ENCODE results near the gene NCBP3.
"Not testable (repeated sequence)": the region's sequence is repeated elsewhere in the genome, so short reads cannot be mapped to it uniquely, and the experiment has no call there.

The NCBP3 gene

GRCh38 chr17:3846437-3847164 lies 555 bp upstream of the NCBP3 start:
- DNase-seq = no peak

DNA sequence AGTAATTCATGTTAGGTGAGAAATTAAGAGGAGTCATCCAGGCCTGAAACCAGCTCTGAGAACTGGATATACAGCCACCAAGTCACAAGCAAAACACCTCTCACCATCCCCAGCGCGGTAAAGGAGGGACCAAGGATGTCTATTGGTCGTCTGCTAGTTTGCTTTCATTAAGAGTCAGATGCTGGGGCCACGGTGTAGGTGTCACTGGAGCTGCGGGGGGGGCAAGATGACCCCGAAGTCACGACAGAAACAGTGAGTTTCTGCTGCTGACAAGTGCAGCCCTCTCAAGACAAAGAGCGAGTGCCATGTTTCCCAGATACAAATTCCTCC lies 790 bp downstream of the NCBP3 start:
- no peak for DNase-seq

DNA sequence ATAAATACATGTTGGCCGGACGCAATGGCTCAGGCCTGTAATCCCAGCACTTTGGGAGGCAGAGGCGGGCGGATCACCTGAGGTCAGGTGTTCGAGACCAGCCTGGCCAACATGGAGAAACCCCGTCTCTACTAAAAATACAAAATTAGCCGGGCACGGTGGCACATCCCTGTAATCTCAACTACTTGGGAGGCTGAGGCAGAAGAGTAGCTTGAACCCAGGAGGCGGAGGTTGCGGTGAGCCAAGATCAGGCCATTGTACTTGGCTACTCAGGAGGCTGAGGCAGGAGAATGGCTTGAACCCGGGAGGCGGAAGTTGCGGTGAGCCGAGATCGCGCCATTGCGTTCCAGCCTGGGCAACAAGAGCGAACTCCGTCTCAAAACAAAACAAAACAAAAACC lies 1.5 kb downstream of the NCBP3 start:
- not testable (repeated sequence) for DNase-seq

- no peak for DNase-seq
These were observed 2.0 kb downstream of the NCBP3 start for GRCh38 chr17:3843935-3844516.

- no peak for DNase-seq
These were observed 7.8 kb downstream of the NCBP3 start for GRCh38 chr17:3838206-3838605.

- DNase-seq = no peak
These were observed 9.5 kb downstream of the NCBP3 start for GRCh38 chr17:3836551-3836950.

GRCh38 chr17:3835410-3836229 lies 10.4 kb downstream of the NCBP3 start:
- DNase-seq = no peak

DNA sequence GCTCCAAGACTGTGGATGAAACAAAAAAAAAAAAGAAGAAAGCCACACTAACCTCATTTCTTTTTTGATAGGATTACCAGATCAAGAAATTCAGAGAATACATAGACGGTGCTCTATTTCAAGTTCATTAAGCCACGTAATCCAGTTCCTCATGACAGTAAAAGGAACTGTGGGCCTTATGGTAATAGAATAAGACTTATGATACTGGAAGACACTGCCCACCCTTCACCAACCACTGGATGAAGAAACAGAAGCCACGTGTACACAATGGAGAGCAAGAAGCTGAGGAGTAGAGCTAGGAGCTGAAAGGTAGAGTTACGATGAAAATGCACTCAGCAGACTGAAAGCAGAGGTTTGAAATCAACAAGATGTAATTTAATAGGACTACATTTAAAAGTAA lies 11.2 kb downstream of the NCBP3 start:
- DNase-seq = no peak

GRCh38 chr17:3828852-3829232 lies 17.2 kb downstream of the NCBP3 start:
- no peak for DNase-seq

GRCh38 chr17:3828151-3828851 lies 17.7 kb downstream of the NCBP3 start:
- no peak for DNase-seq

- no peak for DNase-seq
These were observed 18.8 kb downstream of the NCBP3 start for GRCh38 chr17:3827124-3827773.

GRCh38 chr17:3826191-3826590 lies 19.9 kb downstream of the NCBP3 start:
- no peak for DNase-seq

GRCh38 chr17:3821101-3821500 lies 24.9 kb downstream of the NCBP3 start:
- DNase-seq = no peak

- no peak for DNase-seq
These were observed 27.3 kb downstream of the NCBP3 start for GRCh38 chr17:3818786-3819185.

GRCh38 chr17:3817851-3818605 lies 28.0 kb downstream of the NCBP3 start:
- DNase-seq = no peak

- DNase-seq = no peak
These were observed 30.1 kb downstream of the NCBP3 start for GRCh38 chr17:3815925-3816324.

- no peak for DNase-seq
These were observed 30.9 kb downstream of the NCBP3 start for GRCh38 chr17:3815122-3815521.

GRCh38 chr17:3814361-3814760 lies 31.7 kb downstream of the NCBP3 start:
- no peak for DNase-seq

DNA sequence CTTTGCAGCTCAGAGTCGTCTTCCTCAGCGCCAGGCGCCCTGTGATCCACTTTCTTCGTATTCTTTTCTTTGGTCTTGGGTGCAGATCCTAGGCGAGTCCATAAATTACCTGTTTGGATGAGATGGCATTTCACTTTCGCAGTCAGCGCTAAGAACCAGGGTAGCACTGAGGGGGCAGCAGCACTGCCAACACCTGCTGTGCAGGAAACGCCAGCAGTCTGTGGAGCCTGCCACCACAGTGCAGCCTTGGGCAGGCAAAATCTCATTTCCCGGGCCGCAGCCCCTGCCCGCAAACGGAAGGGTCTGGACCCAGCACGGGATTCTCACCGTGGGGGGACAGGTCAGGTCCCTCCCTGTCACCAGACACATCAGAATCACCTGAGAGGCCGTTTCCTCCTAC lies 32.9 kb downstream of the NCBP3 start:
- DNase-seq = no peak

DNA sequence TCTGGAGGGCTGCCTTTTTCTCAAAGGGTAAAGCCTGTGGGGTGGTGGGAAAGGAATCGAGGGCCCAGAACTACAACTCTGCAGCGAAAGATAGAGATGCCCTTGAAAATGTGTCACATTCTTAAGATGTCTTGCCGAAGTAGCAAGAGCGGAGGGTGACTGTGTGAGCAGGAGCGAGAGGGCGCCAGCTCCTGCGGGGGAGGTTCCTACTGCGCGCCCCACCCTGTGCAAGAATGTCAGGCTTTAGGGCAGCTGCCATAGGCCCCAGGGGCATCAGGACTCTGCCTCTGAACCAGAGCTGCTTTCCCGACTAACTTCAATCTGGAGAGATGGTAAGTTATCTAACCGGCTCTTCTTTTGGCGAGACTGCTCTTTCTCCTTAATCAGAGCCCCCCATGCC lies 33.3 kb downstream of the NCBP3 start:
- no peak for DNase-seq

- DNase-seq = no peak
These were observed 33.8 kb downstream of the NCBP3 start for GRCh38 chr17:3812284-3812683.

DNA sequence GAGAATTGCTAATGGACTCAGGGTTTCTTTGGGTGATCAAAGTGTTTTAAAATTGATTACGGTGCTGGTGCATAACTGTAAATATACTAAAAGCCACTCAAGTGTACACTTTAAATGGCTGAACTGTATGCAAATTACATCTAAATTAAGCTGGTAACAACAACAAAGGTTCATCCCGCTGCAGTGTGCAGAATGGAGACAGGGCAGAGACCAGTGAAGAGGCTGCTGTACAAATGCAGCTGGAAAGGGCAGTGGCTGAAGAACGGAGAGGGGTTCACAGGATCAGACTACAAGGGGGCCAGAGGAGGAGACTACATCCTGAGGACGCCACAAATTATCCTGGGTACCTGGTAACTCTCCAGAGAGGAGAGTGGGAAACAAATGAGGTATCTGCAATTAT lies 36.0 kb downstream of the NCBP3 start:
- DNase-seq = no peak
